ENCODE measurements around the gene STK11. TPM values are rescaled to one million over a fixed set of nuclear protein-coding genes. Genes with fewer than 3 reads are reported as not detected.

The STK11 gene
- total and polyA plus RNA-seq, 10 donors = 44.0 to 107 (median 74.5) TPM

GRCh38 chr19:1239796-1240737 lies 34.5 kb downstream of the STK11 start:
- peak overlapping the region in 7 of 8 donors; percentile 8 to 97 (median 62) for H3K4me3 ChIP-seq
- TF ChIP-seq CTCF (IDR thresholded peaks at IDR 0.05 in 8 of 11, conservative IDR thresholded peaks at IDR 0.05 in 3 of 11) (peak; percentile 48 to 99 (median 93)), POLR2A (IDR thresholded peaks at IDR 0.05) (no peak), POLR2AphosphoS5 (IDR thresholded peaks at IDR 0.05) (peak in 2 of 3 donors; percentile 64)
- peaks cover 0 to 51% (median 18%) of the 10 kb centered on the region in 7 donors for H3K27me3 ChIP-seq (replicated peaks in 1 of 7)
- WGBS, 5 donors = 2 to 15% (median 13%) methylated on average over 41 to 84 of the region's 84 CpGs
- peaks cover 0 to 15% (median 0%) of the 10 kb centered on the region in 6 donors for H3K36me3 ChIP-seq
- peaks cover 45 to 85% (median 72%) of the 10 kb centered on the region in 6 donors for H3K4me1 ChIP-seq
- DNase-seq = peak; percentile 95
- intact Hi-C loops (cut with DNase I; ENCODE audit: low total_unique reads) = no loop called here
- peak overlapping the region in 7 of 8 donors; percentile 55 to 100 (median 66) for H3K27ac ChIP-seq
- no peaks in the 10 kb centered on the region for H3K9me3 ChIP-seq

GRCh38 chr19:1240925-1241324 lies 35.3 kb downstream of the STK11 start:
- intact Hi-C loops (cut with DNase I; ENCODE audit: low total_unique reads) = no loop called here
- H3K27me3 ChIP-seq (replicated peaks in 1 of 7) = peaks cover 0 to 44% (median 18%) of the 10 kb centered on the region in 7 donors
- no peak for DNase-seq
- H3K9me3 ChIP-seq = no peaks in the 10 kb centered on the region
- peaks cover 0 to 15% (median 0%) of the 10 kb centered on the region in 6 donors for H3K36me3 ChIP-seq
- 59 to 71% (median 60%) methylated on average over 14 to 15 of the region's 15 CpGs for WGBS, 5 donors
- TF ChIP-seq POLR2AphosphoS5 (IDR thresholded peaks at IDR 0.05) (no peak), CTCF (IDR thresholded peaks at IDR 0.05 in 8 of 11, conservative IDR thresholded peaks at IDR 0.05 in 3 of 11) (no peak), POLR2A (IDR thresholded peaks at IDR 0.05) (no peak)
- peak overlapping the region in 6 of 8 donors; percentile 85 to 100 (median 92) for H3K27ac ChIP-seq
- peak overlapping the region in 6 of 8 donors; percentile 62 to 97 (median 84) for H3K4me3 ChIP-seq
- peaks cover 50 to 94% (median 81%) of the 10 kb centered on the region in 6 donors for H3K4me1 ChIP-seq

- Histone ChIP-seq H3K27ac (peak within 1 kb of the TSS; percentile 85 to 100 (median 92)), H3K4me1 (peaks cover 52 to 94% (median 87%) of the 10 kb centered on the region in 6 donors), H3K36me3 (peaks cover 0 to 15% (median 0%) of the 10 kb centered on the region in 6 donors), H3K27me3 (replicated peaks in 1 of 7) (peaks cover 0 to 37% (median 14%) of the 10 kb centered on the region in 7 donors), H3K9me3 (no peaks in the 10 kb centered on the region), H3K4me3 (peak within 1 kb of the TSS; percentile 62 to 97 (median 78))
- peak; percentile 88 to 93 (median 91) for TF ChIP-seq POLR2AphosphoS5 (IDR thresholded peaks at IDR 0.05)
- peak in 2 of 11 experiments; percentile 13 to 27 for TF ChIP-seq CTCF (IDR thresholded peaks at IDR 0.05 in 8 of 11, conservative IDR thresholded peaks at IDR 0.05 in 3 of 11)
- peak in 1 of 3 donors; percentile 25 for TF ChIP-seq POLR2A (IDR thresholded peaks at IDR 0.05)
- peak; percentile 98 for DNase-seq
- intact Hi-C loops (cut with DNase I; ENCODE audit: low total_unique reads) = no loop called here
- WGBS, 5 donors = 0 to 1% (median 1%) methylated on average over 51 to 79 of the region's 79 CpGs
Observed at GRCh38 chr19:1241417-1242095, 36.0 kb downstream of the STK11 start, which contains the start of gene ATP5F1D. Gene ATP5F1D (plus strand): TSS chr19:1241751. CDS start chr19:1241851, 100 bp downstream.
